ENCODE results near the gene RAMACL.
A peak's percentile ranks its signal among the peaks of the same experiment; 100 is the strongest.

The RAMACL gene

GRCh38 chr6:166612471-166612881 is 26.0 kb upstream of the RAMACL start:
- no peak overlapping the region for H3K27ac ChIP-seq
- intact Hi-C loops (cut with DNase I; ENCODE audit: low total_unique reads) = no loop called here
- H3K36me3 ChIP-seq = no peaks in the 10 kb centered on the region
- H3K27me3 ChIP-seq = no peaks in the 10 kb centered on the region
- no peaks in the 10 kb centered on the region for H3K9me3 ChIP-seq
- no peaks in the 10 kb centered on the region for H3K4me1 ChIP-seq
- TF ChIP-seq CTCF (IDR thresholded peaks at IDR 0.05) = no peak
- DNase-seq = no peak
- H3K4me3 ChIP-seq = no peak overlapping the region

GRCh38 chr6:166611631-166612030 is 25.2 kb upstream of the RAMACL start:
- TF ChIP-seq CTCF (IDR thresholded peaks at IDR 0.05) = no peak
- Histone ChIP-seq H3K27ac (no peak overlapping the region), H3K36me3 (no peaks in the 10 kb centered on the region), H3K9me3 (no peaks in the 10 kb centered on the region), H3K27me3 (no peaks in the 10 kb centered on the region), H3K4me1 (no peaks in the 10 kb centered on the region), H3K4me3 (no peak overlapping the region)
- intact Hi-C loops (cut with DNase I; ENCODE audit: low total_unique reads) = no loop called here
- DNase-seq = peak in 1 of 2 donors; percentile 34

GRCh38 chr6:166610069-166610468 is 23.6 kb upstream of the RAMACL start:
- TF ChIP-seq CTCF (IDR thresholded peaks at IDR 0.05) = no peak
- no peaks in the 10 kb centered on the region for H3K27me3 ChIP-seq
- H3K4me3 ChIP-seq = no peak overlapping the region
- no peaks in the 10 kb centered on the region for H3K4me1 ChIP-seq
- H3K36me3 ChIP-seq = no peaks in the 10 kb centered on the region
- peak in 1 of 2 donors; percentile 3 for DNase-seq
- intact Hi-C loops (cut with DNase I; ENCODE audit: low total_unique reads) = no loop called here
- no peak overlapping the region for H3K27ac ChIP-seq
- H3K9me3 ChIP-seq = no peaks in the 10 kb centered on the region

- no peak for TF ChIP-seq CTCF (IDR thresholded peaks at IDR 0.05)
- H3K9me3 ChIP-seq = no peaks in the 10 kb centered on the region
- no peak overlapping the region for H3K27ac ChIP-seq
- no peaks in the 10 kb centered on the region for H3K27me3 ChIP-seq
- intact Hi-C loops (cut with DNase I; ENCODE audit: low total_unique reads) = no loop called here
- H3K4me3 ChIP-seq = no peak overlapping the region
- no peak for DNase-seq
- H3K4me1 ChIP-seq = no peaks in the 10 kb centered on the region
- H3K36me3 ChIP-seq = no peaks in the 10 kb centered on the region
Measured at GRCh38 chr6:166608774-166609173, 22.3 kb upstream of the RAMACL start.

- Histone ChIP-seq H3K4me3 (no peak overlapping the region), H3K27ac (no peak overlapping the region), H3K36me3 (no peaks in the 10 kb centered on the region), H3K9me3 (no peaks in the 10 kb centered on the region), H3K4me1 (no peaks in the 10 kb centered on the region), H3K27me3 (no peaks in the 10 kb centered on the region)
- TF ChIP-seq CTCF (IDR thresholded peaks at IDR 0.05) = no peak
- no peak for DNase-seq
- intact Hi-C loops (cut with DNase I; ENCODE audit: low total_unique reads) = no loop called here
Measured at GRCh38 chr6:166605752-166606151, 19.3 kb upstream of the RAMACL start.

- Histone ChIP-seq H3K27ac (no peak overlapping the region), H3K27me3 (no peaks in the 10 kb centered on the region), H3K4me3 (no peak overlapping the region), H3K36me3 (no peaks in the 10 kb centered on the region), H3K9me3 (no peaks in the 10 kb centered on the region), H3K4me1 (no peaks in the 10 kb centered on the region)
- intact Hi-C loops (cut with DNase I; ENCODE audit: low total_unique reads) = no loop called here
- no peak for TF ChIP-seq CTCF (IDR thresholded peaks at IDR 0.05)
- no peak for DNase-seq
Measured at GRCh38 chr6:166604911-166605310, 18.4 kb upstream of the RAMACL start.

Measured in tibial artery (tissue), 4 donors.